OCI-LY1 (cell line): ENCODE measurements around the gene SLC29A3.

Experiments
- H2AFZ ChIP-seq: fragments of 200-600 bp; sonication (generic), shearing (Covaris generic); 2 replicates; pipeline ENCODE4 v1.6.0; 2014; ENCODE audit warnings: antibody characterized with exemption, mild to moderate bottlenecking, low read length
- H3F3A ChIP-seq: fragments of 200-600 bp; sonication (generic), shearing (Covaris generic); 2 replicates; pipeline ENCODE4 v1.6.0; 2014; ENCODE audit warnings: mild to moderate bottlenecking, antibody characterized with exemption, low read length, moderate library complexity; ENCODE audit not compliant: insufficient read depth
- H3K27ac ChIP-seq: fragments of 200-600 bp; sonication (generic); 2 replicates; pipeline ENCODE4 v1.5.1; 2014; ENCODE audit warnings: low read length, mixed run types, mild to moderate bottlenecking, low read depth; ENCODE audit not compliant: poor library complexity, severe bottlenecking
- H3K27me3 ChIP-seq: fragments of 200-600 bp; sonication (generic); 2 replicates; pipeline ENCODE4 v1.6.0; 2014; ENCODE audit warnings: antibody characterized with exemption, mild to moderate bottlenecking, low read length, moderate library complexity; ENCODE audit not compliant: insufficient read depth
- H3K36me3 ChIP-seq: fragments of 200-600 bp; sonication (generic); 2 replicates; pipeline ENCODE4 v1.6.1; 2014; ENCODE audit warnings: mild to moderate bottlenecking, antibody characterized with exemption, low read length, moderate library complexity, mixed read lengths; ENCODE audit not compliant: insufficient read depth
- H3K4me1 ChIP-seq: fragments of 200-600 bp; sonication (generic); 2 replicates; pipeline ENCODE4 v1.5.1; 2014; ENCODE audit warnings: mild to moderate bottlenecking, low read length, moderate library complexity; ENCODE audit not compliant: insufficient read depth, severe bottlenecking
- H3K4me2 ChIP-seq: fragments of 200-600 bp; sonication (generic), shearing (Covaris generic); 2 replicates; pipeline ENCODE4 v1.6.1; 2014; ENCODE audit warnings: low read length
- H3K4me3 ChIP-seq: fragments of 200-600 bp; sonication (generic); 2 replicates; pipeline ENCODE4 v1.5.1; 2014; ENCODE audit warnings: low read length, low read depth, mild to moderate bottlenecking, mixed read lengths; ENCODE audit not compliant: poor library complexity, severe bottlenecking
- H3K79me2 ChIP-seq: fragments of 200-600 bp; shearing (Covaris generic); 2 replicates; pipeline ENCODE4 v1.6.1; 2016; ENCODE audit warnings: mixed run types, low read length, mixed read lengths; ENCODE audit not compliant: insufficient read depth
- H3K9ac ChIP-seq: fragments of 200-600 bp; sonication (generic), shearing (Covaris generic); 2 replicates; pipeline ENCODE4 v1.6.1; 2014; ENCODE audit warnings: mild to moderate bottlenecking, low read length, mixed read lengths
- H3K9me2 ChIP-seq: fragments of 200-600 bp; sonication (generic), shearing (Covaris generic); 2 replicates; pipeline ENCODE4 v1.6.1; 2014; ENCODE audit warnings: low read depth, mild to moderate bottlenecking, low read length, mixed read lengths
- H3K9me3 ChIP-seq: fragments of 200-600 bp; shearing (Covaris generic); 2 replicates; pipeline ENCODE4 v1.6.1; 2014; ENCODE audit warnings: low read length, mixed read lengths
- H4K20me1 ChIP-seq: fragments of 200-600 bp; sonication (generic), shearing (Covaris generic); 2 replicates; pipeline ENCODE4 v1.6.0; 2016; ENCODE audit warnings: mild to moderate bottlenecking, low read length; ENCODE audit not compliant: insufficient read depth
- EZH2 ChIP-seq: fragments of 200-600 bp; sonication (generic), shearing (Covaris generic); IDR thresholded peaks from 2 replicates; pipeline ENCODE4 v1.8.0; 2017; ENCODE audit warnings: borderline replicate concordance, mixed run types, mild to moderate bottlenecking, antibody characterized with exemption, low read length, moderate library complexity, mixed read lengths
- TF ChIP-seq, protein P1 (sequence below): fragments of 200-600 bp; sonication (generic), shearing (Covaris generic); IDR thresholded peaks from 2 replicates; pipeline ENCODE4 v1.5.1; 2017; ENCODE audit warnings: mild to moderate bottlenecking, antibody characterized with exemption, low read length, moderate library complexity, mixed read lengths

SLC29A3 gene

DNA sequence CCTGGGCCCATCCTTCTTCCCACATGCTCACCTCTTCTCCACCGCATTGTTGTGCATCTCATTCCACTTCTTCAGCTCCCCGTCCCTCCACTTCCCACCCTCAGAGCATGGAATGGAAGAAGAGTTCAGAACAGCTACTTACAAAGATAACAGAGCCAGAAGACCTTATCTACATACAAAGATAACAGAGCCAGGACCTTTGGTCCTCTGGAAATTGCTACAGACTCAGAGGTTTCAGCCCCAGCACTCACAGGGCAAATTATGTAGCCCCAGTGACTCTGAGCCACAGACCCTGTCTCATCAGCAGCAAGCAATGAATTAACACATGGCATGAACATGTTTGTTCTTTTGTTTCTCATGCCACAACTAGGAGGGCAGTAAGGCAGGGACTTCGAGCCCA is 28.7 kb upstream of the SLC29A3 start:
- no peaks in the 10 kb centered on the region for H3F3A ChIP-seq
- no peak for TF ChIP-seq EZH2
- TF ChIP-seq, protein P1, sequence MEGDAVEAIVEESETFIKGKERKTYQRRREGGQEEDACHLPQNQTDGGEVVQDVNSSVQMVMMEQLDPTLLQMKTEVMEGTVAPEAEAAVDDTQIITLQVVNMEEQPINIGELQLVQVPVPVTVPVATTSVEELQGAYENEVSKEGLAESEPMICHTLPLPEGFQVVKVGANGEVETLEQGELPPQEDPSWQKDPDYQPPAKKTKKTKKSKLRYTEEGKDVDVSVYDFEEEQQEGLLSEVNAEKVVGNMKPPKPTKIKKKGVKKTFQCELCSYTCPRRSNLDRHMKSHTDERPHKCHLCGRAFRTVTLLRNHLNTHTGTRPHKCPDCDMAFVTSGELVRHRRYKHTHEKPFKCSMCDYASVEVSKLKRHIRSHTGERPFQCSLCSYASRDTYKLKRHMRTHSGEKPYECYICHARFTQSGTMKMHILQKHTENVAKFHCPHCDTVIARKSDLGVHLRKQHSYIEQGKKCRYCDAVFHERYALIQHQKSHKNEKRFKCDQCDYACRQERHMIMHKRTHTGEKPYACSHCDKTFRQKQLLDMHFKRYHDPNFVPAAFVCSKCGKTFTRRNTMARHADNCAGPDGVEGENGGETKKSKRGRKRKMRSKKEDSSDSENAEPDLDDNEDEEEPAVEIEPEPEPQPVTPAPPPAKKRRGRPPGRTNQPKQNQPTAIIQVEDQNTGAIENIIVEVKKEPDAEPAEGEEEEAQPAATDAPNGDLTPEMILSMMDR: no peak
- no peaks in the 10 kb centered on the region for H3K79me2 ChIP-seq
- no peaks in the 10 kb centered on the region for H3K4me1 ChIP-seq
- no peak overlapping the region for H3K4me3 ChIP-seq
- H3K4me2 ChIP-seq: no peak overlapping the region
- no peak overlapping the region for H2AFZ ChIP-seq
- H3K27ac ChIP-seq: no peak overlapping the region
- H3K9me3 ChIP-seq: no peaks in the 10 kb centered on the region
- 0 out of 2 replicates have a peak, but pooled peaks cover 2% of the 10 kb centered on the region for H3K27me3 ChIP-seq
- H3K9me2 ChIP-seq: no peaks in the 10 kb centered on the region
- H3K36me3 ChIP-seq: no peaks in the 10 kb centered on the region
- H3K9ac ChIP-seq: no peak overlapping the region
- H4K20me1 ChIP-seq: no peaks in the 10 kb centered on the region

DNA sequence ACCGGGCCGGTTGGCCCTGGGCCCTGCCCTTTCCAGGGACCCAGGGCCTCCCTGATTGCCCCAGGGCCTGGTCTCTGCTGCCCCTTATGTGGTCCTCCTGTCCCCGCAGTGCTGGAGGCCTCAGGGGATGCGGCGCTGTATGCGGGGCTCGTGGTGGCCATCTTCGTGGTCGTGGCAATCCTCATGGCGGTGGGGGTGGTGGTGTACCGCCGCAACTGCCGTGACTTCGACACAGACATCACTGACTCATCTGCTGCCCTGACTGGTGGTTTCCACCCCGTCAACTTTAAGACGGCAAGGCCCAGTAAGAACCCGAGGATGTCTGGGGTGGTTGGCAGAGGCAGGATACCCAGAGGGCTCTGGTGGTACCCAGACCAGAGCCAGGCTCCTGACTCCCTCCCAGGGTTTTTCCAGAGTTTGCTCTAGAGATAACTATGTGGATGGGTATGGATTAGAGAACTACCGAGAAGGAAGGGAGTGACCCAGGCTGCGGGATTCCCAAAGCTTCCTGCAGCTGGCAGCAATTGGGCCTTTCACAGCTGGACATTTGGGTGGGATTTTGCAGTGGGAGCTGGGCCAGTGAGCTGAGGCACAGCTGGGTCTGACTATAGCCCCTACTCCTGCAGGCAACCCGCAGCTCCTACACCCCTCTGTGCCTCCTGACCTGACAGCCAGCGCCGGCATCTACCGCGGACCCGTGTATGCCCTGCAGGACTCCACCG is 28.1 kb upstream of the SLC29A3 start:
- Histone ChIP-seq H3K4me3 (no peak overlapping the region), H3F3A (no peaks in the 10 kb centered on the region), H3K4me2 (no peak overlapping the region), H3K79me2 (no peaks in the 10 kb centered on the region), H3K27me3 (no peaks in the 10 kb centered on the region), H3K4me1 (no peaks in the 10 kb centered on the region), H3K9me2 (no peaks in the 10 kb centered on the region), H3K9me3 (no peaks in the 10 kb centered on the region), H3K36me3 (no peaks in the 10 kb centered on the region), H3K27ac (no peak overlapping the region), H4K20me1 (no peaks in the 10 kb centered on the region), H3K9ac (no peak overlapping the region), H2AFZ (no peak overlapping the region)
- TF ChIP-seq EZH2: no peak
- TF ChIP-seq, protein P1: no peak

DNA sequence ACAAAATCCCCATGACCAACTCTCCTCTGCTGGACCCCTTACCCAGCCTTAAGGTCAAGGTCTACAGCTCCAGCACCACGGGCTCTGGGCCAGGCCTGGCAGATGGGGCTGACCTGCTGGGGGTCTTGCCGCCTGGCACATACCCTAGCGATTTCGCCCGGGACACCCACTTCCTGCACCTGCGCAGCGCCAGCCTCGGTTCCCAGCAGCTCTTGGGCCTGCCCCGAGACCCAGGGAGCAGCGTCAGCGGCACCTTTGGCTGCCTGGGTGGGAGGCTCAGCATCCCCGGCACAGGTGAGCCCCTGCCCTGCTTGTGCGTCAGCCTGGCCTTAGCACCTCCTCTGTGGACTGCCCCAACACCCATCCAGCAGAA is 27.5 kb upstream of the SLC29A3 start:
- no peaks in the 10 kb centered on the region for H3K36me3 ChIP-seq
- no peak overlapping the region for H3K4me3 ChIP-seq
- no peaks in the 10 kb centered on the region for H3K79me2 ChIP-seq
- no peaks in the 10 kb centered on the region for H3K9me2 ChIP-seq
- no peak overlapping the region for H3K4me2 ChIP-seq
- no peaks in the 10 kb centered on the region for H4K20me1 ChIP-seq
- H3K9ac ChIP-seq: no peak overlapping the region
- no peaks in the 10 kb centered on the region for H3K27me3 ChIP-seq
- no peaks in the 10 kb centered on the region for H3K9me3 ChIP-seq
- no peak overlapping the region for H2AFZ ChIP-seq
- TF ChIP-seq EZH2: no peak
- TF ChIP-seq, protein P1: no peak
- H3K4me1 ChIP-seq: no peaks in the 10 kb centered on the region
- H3F3A ChIP-seq: no peaks in the 10 kb centered on the region
- H3K27ac ChIP-seq: no peak overlapping the region
